WTC11 (cell line): ENCODE measurements around the gene FBLN5. TPM values are rescaled to one million over a fixed set of nuclear protein-coding genes. Genes with fewer than 3 reads are reported as not detected.
A peak's percentile ranks its signal among the peaks of the same experiment; 100 is the strongest.

Source experiments
- ATAC-seq: fragments of 200-7000 bp; cut with Tn5 transposase; 2 replicates; pipeline ENCODE4 v1.10.0; 2021; ENCODE audit warnings: mild to moderate bottlenecking, moderate library complexity
- CTCF ChIA-PET: fragments of 300-600 bp; sonication (Branson Sonifier 250); formaldehyde crosslinking; loops from one replicate; lab custom pipeline; 2021; ENCODE audit warnings: antibody characterized with exemption; lab: Charles Lee
- POLR2A ChIA-PET: fragments of 350-600 bp; sonication (Branson Sonifier 250); formaldehyde crosslinking; loops from one replicate; lab custom pipeline; 2021; ENCODE audit warnings: antibody characterized with exemption; lab: Charles Lee
- DNase-seq: peaks from one replicate; pipeline ENCODE4 v3.0.0; 2021; ENCODE audit warnings: low spot score
- H3K27ac Mint-ChIP-seq: 2 replicates; pipeline ENCODE4 v1.8.0; 2021; ENCODE audit warnings: mixed read lengths
- H3K27me3 Mint-ChIP-seq: 2 replicates; pipeline ENCODE4 v1.8.0; 2021; ENCODE audit warnings: low read depth, mild to moderate bottlenecking, moderate library complexity, mixed read lengths
- H3K36me3 Mint-ChIP-seq: 2 replicates; pipeline ENCODE4 v1.8.0; 2021; ENCODE audit warnings: mixed read lengths
- H3K4me1 Mint-ChIP-seq: 2 replicates; pipeline ENCODE4 v1.8.0; 2022; ENCODE audit warnings: mixed read lengths
- H3K4me3 Mint-ChIP-seq: 2 replicates; pipeline ENCODE4 v1.8.0; 2021; ENCODE audit warnings: mild to moderate bottlenecking, moderate library complexity, mixed read lengths
- H3K9me3 Mint-ChIP-seq: 2 replicates; pipeline ENCODE4 v1.8.0; 2021; ENCODE audit warnings: mixed read lengths
- CDX4 ChIP-seq: fragments of 250-450 bp; sonication (Bioruptor Pico); IDR thresholded peaks from 2 replicates; pipeline ENCODE4 v1.9.0; 2021; ENCODE audit warnings: moderate library complexity, mild to moderate bottlenecking, inconsistent platforms, borderline replicate concordance
- CREB1 ChIP-seq: sonication (generic); formaldehyde crosslinking; IDR thresholded peaks from 2 replicates; pipeline ENCODE4 v1.8.0; 2023; ENCODE audit warnings: mild to moderate bottlenecking, missing genetic modification reagents
- ERG ChIP-seq: fragments of 250-450 bp; sonication (Bioruptor Pico); IDR thresholded peaks from 2 replicates; pipeline ENCODE4 v1.8.0; 2021; ENCODE audit warnings: mild to moderate bottlenecking
- ETV6 ChIP-seq: sonication (generic); formaldehyde crosslinking; IDR thresholded peaks from 2 replicates; pipeline ENCODE4 v1.8.1; 2022; ENCODE audit warnings: mild to moderate bottlenecking, missing genetic modification reagents
- GRHL2 ChIP-seq: fragments of 250-450 bp; sonication (Bioruptor Pico); IDR thresholded peaks from 2 replicates; pipeline ENCODE4 v1.8.0; 2022; ENCODE audit warnings: mild to moderate bottlenecking, moderate library complexity; ENCODE audit not compliant: insufficient replicate concordance, severe bottlenecking
- IRF1 ChIP-seq: sonication (generic); formaldehyde crosslinking; IDR thresholded peaks from 2 replicates; pipeline ENCODE4 v1.8.0; 2023; ENCODE audit warnings: missing genetic modification reagents
- JAZF1 ChIP-seq: fragments of 250-450 bp; sonication (Bioruptor Pico); IDR thresholded peaks from 2 replicates; pipeline ENCODE4 v1.9.0; 2021; ENCODE audit warnings: moderate library complexity, mild to moderate bottlenecking, inconsistent platforms
- KAT7 ChIP-seq: sonication (generic); formaldehyde crosslinking; IDR thresholded peaks from 2 replicates; pipeline ENCODE4 v1.8.1; 2023; ENCODE audit warnings: missing genetic modification reagents, mild to moderate bottlenecking, borderline replicate concordance
- SP1 ChIP-seq: sonication (generic); formaldehyde crosslinking; conservative IDR thresholded peaks from 2 replicates; pipeline ENCODE4 v1.8.1; 2022; ENCODE audit warnings: missing genetic modification reagents
- USF1 ChIP-seq: sonication (generic); formaldehyde crosslinking; IDR thresholded peaks from 2 replicates; pipeline ENCODE4 v1.8.0; 2022; ENCODE audit warnings: mild to moderate bottlenecking, missing genetic modification reagents
- ZBTB43 ChIP-seq: sonication (generic); formaldehyde crosslinking; IDR thresholded peaks from 2 replicates; pipeline ENCODE4 v1.8.1; 2023; ENCODE audit warnings: mild to moderate bottlenecking, missing genetic modification reagents
- ZNF121 ChIP-seq: sonication (generic); formaldehyde crosslinking; IDR thresholded peaks from 2 replicates; pipeline ENCODE4 v1.8.0; 2023; ENCODE audit warnings: missing genetic modification reagents
- ZNF263 ChIP-seq: sonication (generic); formaldehyde crosslinking; IDR thresholded peaks from 2 replicates; pipeline ENCODE4 v1.8.1; 2022; ENCODE audit warnings: low read depth, mild to moderate bottlenecking, moderate library complexity, missing genetic modification reagents
- ZNF416 ChIP-seq: fragments of 250-450 bp; sonication (Bioruptor Pico); IDR thresholded peaks from 2 replicates; pipeline ENCODE4 v1.9.0; 2021; ENCODE audit warnings: mild to moderate bottlenecking, inconsistent platforms
- ZSCAN18 ChIP-seq: fragments of 250-450 bp; sonication (Bioruptor Pico); IDR thresholded peaks from 2 replicates; pipeline ENCODE4 v2.1.2; 2022; ENCODE audit warnings: mild to moderate bottlenecking, moderate library complexity
- total RNA-seq: library from RNA; stranded (reverse); gene quantifications from 3 replicates; pipeline ENCODE4 v1.2.3, GENCODE V29; 2021

FBLN5 gene
- total RNA-seq, 1 experiment from 2014 or later, result 4.0 TPM

- TF ChIP-seq ZSCAN18 (CRISPR knock-in tag), result no peak
- TF ChIP-seq ZBTB43 (CRISPR knock-in tag), result no peak
- no peak for TF ChIP-seq ZNF263 (CRISPR knock-in tag)
- TF ChIP-seq ERG (CRISPR knock-in tag), result no peak
- no peak for TF ChIP-seq CDX4 (CRISPR knock-in tag)
- no peak for TF ChIP-seq CREB1 (CRISPR knock-in tag)
- no peak for TF ChIP-seq KAT7 (CRISPR knock-in tag)
- no peak for TF ChIP-seq JAZF1
- TF ChIP-seq IRF1 (CRISPR knock-in tag), result no peak
These were observed 70.0 kb downstream of the FBLN5 start (continued) for GRCh38 chr14:91877376-91877915.

GRCh38 chr14:91876492-91876891 is 71.0 kb downstream of the FBLN5 start:
- CTCF ChIA-PET, result interaction anchor here (0.7 to 1.0 kb wide), 6 partner anchors 12 to 449 kb away, joined by 3 to 5 read pairs (median 4); no protein-coding TSS in a partner anchor
- no peak overlapping the region for H3K27ac Mint-ChIP-seq
- DNase-seq (no peak), ATAC-seq (peak; percentile 38; the same call in 1 of the 2 replicates)
- H3K27me3 Mint-ChIP-seq, result no peaks in the 10 kb centered on the region
- no peaks in the 10 kb centered on the region for H3K36me3 Mint-ChIP-seq
- POLR2A ChIA-PET, result no interaction called here
- no peak for TF ChIP-seq ZNF416 (CRISPR knock-in tag)
- TF ChIP-seq ETV6, result no peak
- no peak for TF ChIP-seq ZNF121 (CRISPR knock-in tag)
- TF ChIP-seq USF1 (CRISPR knock-in tag), result no peak
- no peak for TF ChIP-seq JAZF1
- TF ChIP-seq SP1 (CRISPR knock-in tag), result no peak
- H3K9me3 Mint-ChIP-seq, result no peaks in the 10 kb centered on the region
- peaks cover 12% of the 10 kb centered on the region for H3K4me1 Mint-ChIP-seq
- H3K4me3 Mint-ChIP-seq, result no peak overlapping the region

- H3K36me3 Mint-ChIP-seq, result no peaks in the 10 kb centered on the region
- no peak overlapping the region for H3K4me3 Mint-ChIP-seq
- TF ChIP-seq GRHL2 (CRISPR knock-in tag), result no peak
- CTCF ChIA-PET, result interaction anchor here (0.6 to 1.8 kb wide), 4 partner anchors 13 to 187 kb away, joined by 3 to 5 read pairs (median 4); no protein-coding TSS in a partner anchor
- H3K9me3 Mint-ChIP-seq, result no peaks in the 10 kb centered on the region
- peaks cover 13% of the 10 kb centered on the region for H3K4me1 Mint-ChIP-seq
- no peak for DNase-seq
- no peak overlapping the region for H3K27ac Mint-ChIP-seq
- no peak for ATAC-seq
- POLR2A ChIA-PET, result no interaction called here
- no peaks in the 10 kb centered on the region for H3K27me3 Mint-ChIP-seq
These were observed 71.8 kb downstream of the FBLN5 start for GRCh38 chr14:91875525-91876286.
